Astrocyte (in vitro differentiated cells and primary cell): ENCODE measurements around the gene EGFL7.

Source experiments
- EZH2 ChIP-seq: IDR thresholded peaks from 2 replicates; pipeline ENCODE4 v1.6.1; 2012; ENCODE audit warnings: mild to moderate bottlenecking, low read length, inconsistent platforms; ENCODE audit not compliant: insufficient read depth
- TF ChIP-seq, protein P1 (sequence below): IDR thresholded peaks from 2 replicates; pipeline ENCODE4 v1.5.1; 2011; ENCODE audit warnings: low read depth, mild to moderate bottlenecking, inconsistent platforms, low read length, moderate library complexity; ENCODE audit not compliant: insufficient read depth

DNA sequence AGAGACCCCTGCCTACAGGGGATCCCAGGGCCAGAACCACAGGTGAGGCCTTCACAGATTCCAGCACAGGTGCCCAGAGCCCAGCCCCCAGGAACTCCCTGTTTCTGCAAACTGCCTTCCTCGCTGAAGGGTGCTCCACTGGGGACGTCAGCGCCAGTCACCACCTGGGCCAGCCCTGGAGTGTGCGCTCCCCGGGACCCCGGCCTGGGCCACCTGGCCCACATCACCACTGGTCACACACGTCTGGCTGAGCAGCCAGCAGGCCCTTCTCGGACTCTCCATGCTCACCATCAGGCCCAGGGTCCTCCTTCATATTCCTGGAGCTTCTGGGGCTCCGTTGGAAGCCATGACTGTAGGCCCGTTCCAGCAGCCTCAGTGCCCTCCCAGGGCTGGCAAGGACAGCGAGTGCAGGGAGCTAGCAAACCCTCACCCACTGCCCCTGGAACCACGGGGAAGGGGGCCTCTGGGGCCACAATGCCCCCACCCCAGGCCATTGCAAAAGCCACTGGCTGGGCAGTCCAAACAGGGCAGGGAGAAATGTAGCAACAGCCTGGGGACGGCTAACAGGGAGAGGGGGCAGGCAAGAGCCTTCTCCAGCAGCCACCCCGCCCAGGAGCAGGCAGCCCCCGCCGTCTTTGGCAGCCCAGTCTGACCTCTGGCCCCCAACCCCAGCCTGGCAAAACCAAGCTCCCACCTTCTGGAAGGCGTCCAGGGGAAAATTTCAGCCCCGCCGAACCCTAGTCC is 23.2 kb downstream of the EGFL7 start:
- TF ChIP-seq, protein P1, sequence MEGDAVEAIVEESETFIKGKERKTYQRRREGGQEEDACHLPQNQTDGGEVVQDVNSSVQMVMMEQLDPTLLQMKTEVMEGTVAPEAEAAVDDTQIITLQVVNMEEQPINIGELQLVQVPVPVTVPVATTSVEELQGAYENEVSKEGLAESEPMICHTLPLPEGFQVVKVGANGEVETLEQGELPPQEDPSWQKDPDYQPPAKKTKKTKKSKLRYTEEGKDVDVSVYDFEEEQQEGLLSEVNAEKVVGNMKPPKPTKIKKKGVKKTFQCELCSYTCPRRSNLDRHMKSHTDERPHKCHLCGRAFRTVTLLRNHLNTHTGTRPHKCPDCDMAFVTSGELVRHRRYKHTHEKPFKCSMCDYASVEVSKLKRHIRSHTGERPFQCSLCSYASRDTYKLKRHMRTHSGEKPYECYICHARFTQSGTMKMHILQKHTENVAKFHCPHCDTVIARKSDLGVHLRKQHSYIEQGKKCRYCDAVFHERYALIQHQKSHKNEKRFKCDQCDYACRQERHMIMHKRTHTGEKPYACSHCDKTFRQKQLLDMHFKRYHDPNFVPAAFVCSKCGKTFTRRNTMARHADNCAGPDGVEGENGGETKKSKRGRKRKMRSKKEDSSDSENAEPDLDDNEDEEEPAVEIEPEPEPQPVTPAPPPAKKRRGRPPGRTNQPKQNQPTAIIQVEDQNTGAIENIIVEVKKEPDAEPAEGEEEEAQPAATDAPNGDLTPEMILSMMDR = no peak
- no peak for TF ChIP-seq EZH2
